HepG2 (cell line): Measurements from ENCODE around the gene SLC25A15. TPM values are rescaled to one million over a fixed set of nuclear protein-coding genes. Genes with fewer than 3 reads are reported as not detected.

Source experiments
- ATAC-seq: fragments of 200-7000 bp; cut with Tn5 transposase; 3 replicates; pipeline ENCODE4 v1.9.1; 2020; ENCODE audit warnings: mild to moderate bottlenecking, moderate library complexity
- BruUV-seq: library from RNA; stranded (reverse); fragments of 400-500 nt; replicated peaks from 2 replicates; lab custom pipeline; 2021; lab: Mats Ljungman, UMichigan
- CTCF ChIA-PET: fragments of 300-600 bp; formaldehyde crosslinking; extraction: SDS; loops from one replicate; lab custom pipeline; 2021; ENCODE audit warnings: low total read pairs, inconsistent platforms, low intra/inter-chr PET ratio; lab: Yijun Ruan, JAX
- POLR2A ChIA-PET: fragments of 350-600 bp; sonication (Branson Sonifier 250); formaldehyde crosslinking; loops from one replicate; lab custom pipeline; 2020; ENCODE audit warnings: antibody characterized with exemption, inconsistent platforms; lab: Yijun Ruan, JAX
- DNase-seq: peaks from one replicate; pipeline ENCODE4 v3.0.0-alpha.2; 2015; ENCODE audit warnings: low spot score
- FAIRE-seq: peaks from 3 replicates; lab custom pipeline; 2011; peaks lifted over from hg19 to GRCh38; lab: Jason Lieb, UNC
- H2AFZ ChIP-seq: one replicate; pipeline ENCODE4 v1.6.1; 2011; ENCODE audit warnings: low read length, inconsistent platforms
- H3K27ac ChIP-seq: fragments of 300-600 bp; 3 replicates; pipeline ENCODE4 v1.8.0; 2011; ENCODE audit warnings: mixed run types, mild to moderate bottlenecking, mixed read lengths, low read length, inconsistent platforms; ENCODE audit not compliant: insufficient read depth; ENCODE audit errors: extremely low read length
- H3K27me3 ChIP-seq, 2 experiments: fragments of 200-600 bp in 1 of 2; 2 replicates in 1 of 2; 3 replicates in 1 of 2; pipeline versions ENCODE4 v1.6.0 to v1.8.0; 2011; ENCODE audit warnings: low read length in 2 of 2, mild to moderate bottlenecking in 2 of 2, moderate library complexity in 2 of 2, inconsistent platforms in 1 of 2; ENCODE audit not compliant: insufficient read depth in 2 of 2, control insufficient read depth in 1 of 2
- H3K36me3 ChIP-seq, 2 experiments: fragments of 200-600 bp in 1 of 2; replicated peaks in 1 of 2; 2 replicates in 1 of 2; 3 replicates in 1 of 2; pipeline versions ENCODE4 v1.5.1 to v1.8.0; 2011; ENCODE audit warnings: low read length in 2 of 2, inconsistent platforms in 1 of 2; ENCODE audit not compliant: insufficient read depth in 2 of 2, control insufficient read depth in 1 of 2
- H3K4me1 ChIP-seq: 2 replicates; pipeline ENCODE4 v1.5.1; 2012; ENCODE audit warnings: low read length, inconsistent platforms; ENCODE audit not compliant: insufficient read depth
- H3K4me2 ChIP-seq: 2 replicates; pipeline ENCODE4 v1.6.0; 2011; ENCODE audit warnings: low read depth, low read length, inconsistent platforms
- H3K4me3 ChIP-seq, 3 experiments: fragments of 200-600 bp in 1 of 3; sonication (generic), shearing (Covaris generic) in 1 of 3; replicated peaks in 1 of 3; 2 replicates each; pipeline ENCODE4 v1.5.1; 2011 to 2016; ENCODE audit warnings: low read length in 3 of 3, inconsistent platforms in 2 of 3, low read depth in 2 of 3, mild to moderate bottlenecking in 2 of 3, control low read depth in 1 of 3, mixed read lengths in 1 of 3; ENCODE audit not compliant: insufficient read depth in 1 of 3
- H3K79me2 ChIP-seq: one replicate; pipeline ENCODE4 v1.6.1; 2011; ENCODE audit warnings: low read length, inconsistent platforms; ENCODE audit not compliant: insufficient read depth
- H3K9ac ChIP-seq: 2 replicates; pipeline ENCODE4 v1.6.0; 2011; ENCODE audit warnings: mild to moderate bottlenecking, low read depth, low read length, inconsistent platforms; ENCODE audit not compliant: insufficient read depth
- H3K9me3 ChIP-seq: 2 replicates; pipeline ENCODE4 v1.5.1; 2012; ENCODE audit warnings: mild to moderate bottlenecking, low read length
- H4K20me1 ChIP-seq: 2 replicates; pipeline ENCODE4 v1.6.0; 2011; ENCODE audit warnings: inconsistent platforms, mild to moderate bottlenecking, low read length, moderate library complexity; ENCODE audit not compliant: insufficient read depth
- ARHGAP35 ChIP-seq: sonication (generic); formaldehyde crosslinking; IDR thresholded peaks from 2 replicates; pipeline ENCODE4 v1.9.0; 2022; ENCODE audit warnings: mild to moderate bottlenecking, inconsistent platforms, moderate library complexity, missing genetic modification reagents, borderline replicate concordance
- CREM ChIP-seq, 2 experiments: sonication (generic) in 1 of 2; formaldehyde crosslinking in 1 of 2; IDR thresholded peaks; 2 replicates each; pipeline versions ENCODE4 v1.4.0 to v1.6.1; 2016 to 2020; ENCODE audit warnings: antibody characterized with exemption in 1 of 2, mild to moderate bottlenecking in 1 of 2, missing genetic modification reagents in 1 of 2
- HES4 ChIP-seq: sonication (generic); formaldehyde crosslinking; IDR thresholded peaks from 2 replicates; pipeline ENCODE4 v1.9.0; 2021; ENCODE audit warnings: mild to moderate bottlenecking, missing genetic modification reagents, borderline replicate concordance
- KDM1A ChIP-seq: IDR thresholded peaks from 2 replicates; pipeline ENCODE4 v1.6.1; 2016; ENCODE audit warnings: missing compliant biosample characterization
- KDM4B ChIP-seq: sonication (generic); formaldehyde crosslinking; IDR thresholded peaks from 2 replicates; pipeline ENCODE4 v1.4.0; 2020; ENCODE audit warnings: missing genetic modification reagents
- SIX1 ChIP-seq: sonication (generic); formaldehyde crosslinking; IDR thresholded peaks from 2 replicates; pipeline ENCODE4 v1.4.0; 2020; ENCODE audit warnings: missing genetic modification reagents, borderline replicate concordance
- ZNF235 ChIP-seq: sonication (generic); formaldehyde crosslinking; IDR thresholded peaks from 2 replicates; pipeline ENCODE4 v1.8.1; 2023; ENCODE audit warnings: mild to moderate bottlenecking, missing genetic modification reagents, borderline replicate concordance
- ZNF44 ChIP-seq: sonication (generic); formaldehyde crosslinking; IDR thresholded peaks from 2 replicates; pipeline ENCODE4 v1.5.1; 2020; ENCODE audit warnings: mild to moderate bottlenecking, missing genetic modification reagents
- WGBS: methylation state at CpG from one replicate; pipeline ENCODE4 v1.1.6; 2017; ENCODE audit warnings: low lambda C conversion rate; 5-methylcytosine and 5-hydroxymethylcytosine counted together
- in situ Hi-C: cut with HindIII; loops from 2 replicates; pipeline ENCODE4 v1.10.0; 2017; ENCODE audit warnings: low pct_unique_long_range_greater_than_20kb; ENCODE audit not compliant: extremely low pct_ligation_motif_present
- intact Hi-C: fragments of 100-400 bp; cut with micrococcal nuclease; formaldehyde crosslinking; loops from one replicate; pipeline ENCODE4 v1.10.0; 2022; ENCODE audit not compliant: unreplicated experiment
- polyA plus RNA-seq, 8 experiments: library from polyadenylated mRNA; depleted of rRNA in 3 of 8; stranded (reverse) in 7 of 8; unstranded in 1 of 8; fragments of >200 nt; fragmentation: Illumina TruSeq in 4 of 8; extraction: Trizol in 4 of 8; gene quantifications; 2 replicates each; pipeline versions ENCODE4 v1.2.1 to v1.2.3, GENCODE V29; 2011 to 2016; ENCODE audit warnings: low read depth in 4 of 8, missing spikeins in 1 of 8, mixed read lengths in 1 of 8; ENCODE audit not compliant: insufficient read depth in 1 of 8
- total RNA-seq, 5 experiments: library from RNA; depleted of rRNA; stranded (reverse); fragments of >200 nt; fragmentation: Illumina TruSeq; extraction: Trizol; gene quantifications; 2 replicates each; pipeline ENCODE4 v1.2.3, GENCODE V29; 2016; ENCODE audit warnings: low read depth in 1 of 5
- TF ChIP-seq, protein P1 (sequence below): sonication (generic); formaldehyde crosslinking; IDR thresholded peaks from 2 replicates; pipeline ENCODE4 v1.5.1; 2020; ENCODE audit warnings: missing genetic modification reagents, mild to moderate bottlenecking, borderline replicate concordance
- TF ChIP-seq, protein P2 (sequence below): sonication (generic); formaldehyde crosslinking; IDR thresholded peaks from 2 replicates; pipeline ENCODE4 v1.4.0; 2020; ENCODE audit warnings: missing genetic modification reagents
- TF ChIP-seq, protein P3 (sequence below): sonication (generic); formaldehyde crosslinking; conservative IDR thresholded peaks from 2 replicates; pipeline ENCODE4 v1.4.0; 2020; ENCODE audit warnings: missing genetic modification reagents
- TF ChIP-seq, protein P4 (sequence below): sonication (generic); formaldehyde crosslinking; IDR thresholded peaks from 2 replicates; pipeline ENCODE4 v1.8.0; 2022; ENCODE audit warnings: missing genetic modification reagents, mild to moderate bottlenecking, moderate library complexity, borderline replicate concordance
- TF ChIP-seq, protein P5 (sequence below): sonication (generic); formaldehyde crosslinking; IDR thresholded peaks from 2 replicates; pipeline ENCODE4 v1.8.1; 2023; ENCODE audit warnings: mild to moderate bottlenecking, moderate library complexity, missing genetic modification reagents
- TF ChIP-seq, protein P6 (sequence below): sonication (generic); formaldehyde crosslinking; IDR thresholded peaks from 2 replicates; pipeline ENCODE4 v1.5.0; 2020; ENCODE audit warnings: missing genetic modification reagents, mild to moderate bottlenecking, borderline replicate concordance

The SLC25A15 gene
- total and polyA plus RNA-seq, 2 of the 13 experiments (the other 11 are each of a cell fraction or from before 2014, with no cell fraction given): 17.3 to 39.1 TPM

DNA sequence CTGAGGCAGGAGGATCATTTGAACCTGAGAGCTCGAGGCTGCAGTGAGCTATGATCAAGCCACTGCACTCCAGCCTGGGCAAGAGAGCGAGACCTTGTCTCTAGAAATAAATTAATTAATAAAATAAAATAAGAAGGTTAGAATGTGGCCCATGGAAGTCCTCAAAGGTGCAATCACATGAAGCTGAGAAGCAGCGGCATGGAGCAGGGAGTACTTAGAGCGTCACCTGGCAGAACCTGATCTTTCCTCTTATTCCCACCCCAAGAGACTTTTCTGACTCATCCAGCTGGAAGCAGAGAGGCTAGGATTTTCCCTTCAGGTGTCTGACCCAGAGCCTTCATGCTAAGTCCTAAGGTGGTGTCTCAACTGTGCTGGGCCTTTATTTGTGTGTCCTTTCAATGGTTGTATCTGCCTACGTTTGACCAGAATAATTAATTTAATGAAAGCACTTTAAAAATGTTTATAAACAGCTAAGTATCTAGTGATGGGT, 9.6 kb upstream of the SLC25A15 start:
- H3K9ac ChIP-seq: no peak overlapping the region
- peaks cover 65% of the 10 kb centered on the region for H3K4me1 ChIP-seq
- BruUV-seq: no TSS peak
- ATAC-seq (no peak), DNase-seq (no peak), FAIRE-seq (no peak)
- 86% methylated on average over 5 of the region's 5 CpGs for WGBS
- in situ Hi-C loops: loop anchor here (10.0 kb wide), 1 partner anchor 245 kb away; no protein-coding TSS in a partner anchor
- ChIA-PET CTCF (interaction anchor here (1.4 kb wide), 1 partner anchor 34 kb away, joined by 7 read pairs; no protein-coding TSS in a partner anchor), POLR2A (interaction anchor here (1.3 kb wide), 1 partner anchor 9 kb away, joined by 4 read pairs; no protein-coding TSS in a partner anchor)
- no peak overlapping the region for H3K4me2 ChIP-seq
- H2AFZ ChIP-seq: no peak overlapping the region
- intact Hi-C loops: loop anchor here (10.0 kb wide), 1 partner anchor 115 kb away; no protein-coding TSS in a partner anchor
- no peak overlapping the region for H3K27ac ChIP-seq
- no peaks in the 10 kb centered on the region for H3K36me3 ChIP-seq
- H3K79me2 ChIP-seq: no peaks in the 10 kb centered on the region
- no peaks in the 10 kb centered on the region for H4K20me1 ChIP-seq
- H3K4me3 ChIP-seq: no peak overlapping the region
- no peaks in the 10 kb centered on the region for H3K9me3 ChIP-seq
- no peaks in the 10 kb centered on the region for H3K27me3 ChIP-seq
- TF ChIP-seq, protein P1, sequence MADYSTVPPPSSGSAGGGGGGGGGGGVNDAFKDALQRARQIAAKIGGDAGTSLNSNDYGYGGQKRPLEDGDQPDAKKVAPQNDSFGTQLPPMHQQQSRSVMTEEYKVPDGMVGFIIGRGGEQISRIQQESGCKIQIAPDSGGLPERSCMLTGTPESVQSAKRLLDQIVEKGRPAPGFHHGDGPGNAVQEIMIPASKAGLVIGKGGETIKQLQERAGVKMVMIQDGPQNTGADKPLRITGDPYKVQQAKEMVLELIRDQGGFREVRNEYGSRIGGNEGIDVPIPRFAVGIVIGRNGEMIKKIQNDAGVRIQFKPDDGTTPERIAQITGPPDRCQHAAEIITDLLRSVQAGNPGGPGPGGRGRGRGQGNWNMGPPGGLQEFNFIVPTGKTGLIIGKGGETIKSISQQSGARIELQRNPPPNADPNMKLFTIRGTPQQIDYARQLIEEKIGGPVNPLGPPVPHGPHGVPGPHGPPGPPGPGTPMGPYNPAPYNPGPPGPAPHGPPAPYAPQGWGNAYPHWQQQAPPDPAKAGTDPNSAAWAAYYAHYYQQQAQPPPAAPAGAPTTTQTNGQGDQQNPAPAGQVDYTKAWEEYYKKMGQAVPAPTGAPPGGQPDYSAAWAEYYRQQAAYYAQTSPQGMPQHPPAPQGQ (CRISPR knock-in tag): no peak
- TF ChIP-seq HES4 (CRISPR knock-in tag): no peak
- TF ChIP-seq, protein P2, sequence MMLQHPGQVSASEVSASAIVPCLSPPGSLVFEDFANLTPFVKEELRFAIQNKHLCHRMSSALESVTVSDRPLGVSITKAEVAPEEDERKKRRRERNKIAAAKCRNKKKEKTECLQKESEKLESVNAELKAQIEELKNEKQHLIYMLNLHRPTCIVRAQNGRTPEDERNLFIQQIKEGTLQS (CRISPR knock-in tag): no peak
- no peak for TF ChIP-seq SIX1 (CRISPR knock-in tag)
- TF ChIP-seq, protein P3, sequence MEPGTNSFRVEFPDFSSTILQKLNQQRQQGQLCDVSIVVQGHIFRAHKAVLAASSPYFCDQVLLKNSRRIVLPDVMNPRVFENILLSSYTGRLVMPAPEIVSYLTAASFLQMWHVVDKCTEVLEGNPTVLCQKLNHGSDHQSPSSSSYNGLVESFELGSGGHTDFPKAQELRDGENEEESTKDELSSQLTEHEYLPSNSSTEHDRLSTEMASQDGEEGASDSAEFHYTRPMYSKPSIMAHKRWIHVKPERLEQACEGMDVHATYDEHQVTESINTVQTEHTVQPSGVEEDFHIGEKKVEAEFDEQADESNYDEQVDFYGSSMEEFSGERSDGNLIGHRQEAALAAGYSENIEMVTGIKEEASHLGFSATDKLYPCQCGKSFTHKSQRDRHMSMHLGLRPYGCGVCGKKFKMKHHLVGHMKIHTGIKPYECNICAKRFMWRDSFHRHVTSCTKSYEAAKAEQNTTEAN (CRISPR knock-in tag): no peak
- no peak for TF ChIP-seq ZNF44 (CRISPR knock-in tag)
- TF ChIP-seq, protein P4, sequence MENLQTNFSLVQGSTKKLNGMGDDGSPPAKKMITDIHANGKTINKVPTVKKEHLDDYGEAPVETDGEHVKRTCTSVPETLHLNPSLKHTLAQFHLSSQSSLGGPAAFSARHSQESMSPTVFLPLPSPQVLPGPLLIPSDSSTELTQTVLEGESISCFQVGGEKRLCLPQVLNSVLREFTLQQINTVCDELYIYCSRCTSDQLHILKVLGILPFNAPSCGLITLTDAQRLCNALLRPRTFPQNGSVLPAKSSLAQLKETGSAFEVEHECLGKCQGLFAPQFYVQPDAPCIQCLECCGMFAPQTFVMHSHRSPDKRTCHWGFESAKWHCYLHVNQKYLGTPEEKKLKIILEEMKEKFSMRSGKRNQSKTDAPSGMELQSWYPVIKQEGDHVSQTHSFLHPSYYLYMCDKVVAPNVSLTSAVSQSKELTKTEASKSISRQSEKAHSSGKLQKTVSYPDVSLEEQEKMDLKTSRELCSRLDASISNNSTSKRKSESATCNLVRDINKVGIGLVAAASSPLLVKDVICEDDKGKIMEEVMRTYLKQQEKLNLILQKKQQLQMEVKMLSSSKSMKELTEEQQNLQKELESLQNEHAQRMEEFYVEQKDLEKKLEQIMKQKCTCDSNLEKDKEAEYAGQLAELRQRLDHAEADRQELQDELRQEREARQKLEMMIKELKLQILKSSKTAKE (CRISPR knock-in tag): no peak
- TF ChIP-seq KDM4B (CRISPR knock-in tag): no peak
- TF ChIP-seq ZNF235 (CRISPR knock-in tag): no peak
- no peak for TF ChIP-seq ARHGAP35 (CRISPR knock-in tag)
- TF ChIP-seq, protein P5, sequence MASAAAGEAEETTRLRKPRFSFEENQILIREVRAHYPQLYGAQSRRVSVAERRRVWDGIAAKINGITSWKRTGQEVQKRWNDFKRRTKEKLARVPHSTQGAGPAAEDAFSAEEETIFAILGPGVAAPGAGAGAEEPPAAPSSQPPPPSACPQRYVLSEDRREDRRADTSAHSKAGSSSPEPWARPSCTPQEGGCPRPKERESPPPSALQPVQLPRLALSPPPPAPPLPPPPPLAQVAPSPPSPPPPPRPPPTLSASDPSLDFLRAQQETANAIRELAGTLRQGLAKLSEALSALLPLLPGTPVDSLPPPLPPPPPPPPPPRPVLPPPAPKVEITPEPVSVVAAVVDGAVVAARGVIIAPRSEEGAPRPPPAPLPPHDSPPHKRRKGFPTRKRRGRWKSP (CRISPR knock-in tag): no peak
- TF ChIP-seq CREM (IDR thresholded peaks at IDR 0.05): no peak
- no peak for TF ChIP-seq CREM (CRISPR knock-in tag; IDR thresholded peaks at IDR 0.05)
- TF ChIP-seq KDM1A (CRISPR knock-in tag): no peak
- TF ChIP-seq, protein P6, sequence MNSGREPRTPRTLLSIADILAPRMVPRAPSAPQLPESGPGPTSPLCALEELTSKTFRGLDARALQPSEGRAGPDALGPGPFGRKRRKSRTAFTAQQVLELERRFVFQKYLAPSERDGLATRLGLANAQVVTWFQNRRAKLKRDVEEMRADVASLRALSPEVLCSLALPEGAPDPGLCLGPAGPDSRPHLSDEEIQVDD: no peak
